Ovary (tissue), 3 donors: Measurements from ENCODE around the gene BAZ1A.

Experiments used
- CTCF ChIP-seq, 3 donors: fragments of 450-650 bp in 2 of 3; fragments of 200-600 bp in 1 of 3; IDR thresholded peaks; one replicate each; pipeline versions ENCODE4 v1.5.1 to v1.8.0; 2016 to 2022; ENCODE audit warnings: antibody characterized with exemption in 3 of 3, mild to moderate bottlenecking in 1 of 3
- POLR2A ChIP-seq: fragments of 450-650 bp; IDR thresholded peaks from one replicate; pipeline ENCODE4 v1.6.1; 2017; ENCODE audit warnings: antibody characterized with exemption, mild to moderate bottlenecking, moderate library complexity
- donor health status: DM: no; HTN: no; CAD: no.

GRCh38 chr14:34766606-34767005 is 108.6 kb downstream of the BAZ1A start:
- TF ChIP-seq CTCF (IDR thresholded peaks at IDR 0.05) (no peak), POLR2A (no peak)
